SK-N-SH treated with all-trans-retinoic acid at 6 μM for 48 hours (cell line): ENCODE data around the gene C10orf95.
A peak's percentile ranks its signal among the peaks of the same experiment; 100 is the strongest.

Source experiments
- ATAC-seq: fragments of 200-7000 bp; cut with Tn5 transposase; 3 replicates; pipeline ENCODE4 v1.9.1; 2020; ENCODE audit warnings: mild to moderate bottlenecking, moderate library complexity
- ARNTL ChIP-seq: fragments of 450-650 bp; formaldehyde crosslinking; IDR thresholded peaks from 2 replicates; pipeline ENCODE4 v1.5.0; 2020; ENCODE audit warnings: low read depth, mild to moderate bottlenecking, moderate library complexity, borderline replicate concordance
- BACH2 ChIP-seq: fragments of 250-450 bp; sonication (Bioruptor Pico); IDR thresholded peaks from 2 replicates; pipeline ENCODE4 v1.9.0; 2021; ENCODE audit warnings: mild to moderate bottlenecking, borderline replicate concordance
- CSDC2 ChIP-seq: fragments of 250-450 bp; sonication (Bioruptor Pico); IDR thresholded peaks from 2 replicates; pipeline ENCODE4 v1.5.0; 2020; ENCODE audit warnings: mild to moderate bottlenecking, moderate library complexity
- CSRNP3 ChIP-seq: fragments of 250-450 bp; sonication (Bioruptor Pico); IDR thresholded peaks from 2 replicates; pipeline ENCODE4 v1.5.1; 2021; ENCODE audit warnings: mild to moderate bottlenecking, moderate library complexity
- GLIS3 ChIP-seq: fragments of 250-450 bp; sonication (Bioruptor Pico); IDR thresholded peaks from 2 replicates; pipeline ENCODE4 v1.5.0; 2020; ENCODE audit warnings: mild to moderate bottlenecking, moderate library complexity
- ISL1 ChIP-seq: fragments of 250-450 bp; sonication (Bioruptor Pico); IDR thresholded peaks from 2 replicates; pipeline ENCODE4 v2.1.2; 2022; ENCODE audit warnings: mild to moderate bottlenecking, moderate library complexity
- PATZ1 ChIP-seq: fragments of 250-450 bp; sonication (Bioruptor Pico); IDR thresholded peaks from 2 replicates; pipeline ENCODE4 v1.8.0; 2020; ENCODE audit warnings: mild to moderate bottlenecking, moderate library complexity, borderline replicate concordance
- POU6F1 ChIP-seq: fragments of 250-450 bp; sonication (Bioruptor Pico); IDR thresholded peaks from 2 replicates; pipeline ENCODE4 v1.8.0; 2021; ENCODE audit warnings: low read depth, mild to moderate bottlenecking, moderate library complexity, borderline replicate concordance
- PPARA ChIP-seq: fragments of 250-450 bp; sonication (Bioruptor Pico); IDR thresholded peaks from 2 replicates; pipeline ENCODE4 v1.5.0; 2020; ENCODE audit warnings: mild to moderate bottlenecking, borderline replicate concordance
- RARB ChIP-seq: fragments of 250-450 bp; sonication (Bioruptor Pico); IDR thresholded peaks from 2 replicates; pipeline ENCODE4 v1.8.0; 2021; ENCODE audit warnings: mild to moderate bottlenecking, moderate library complexity
- SNAI2 ChIP-seq: fragments of 250-450 bp; sonication (Bioruptor Pico); IDR thresholded peaks from 2 replicates; pipeline ENCODE4 v1.5.0; 2020; ENCODE audit warnings: mild to moderate bottlenecking, moderate library complexity
- TOX ChIP-seq: fragments of 250-450 bp; sonication (Bioruptor Pico); IDR thresholded peaks from 2 replicates; pipeline ENCODE4 v1.8.0; 2021; ENCODE audit warnings: mild to moderate bottlenecking, moderate library complexity, borderline replicate concordance
- ZC3H10 ChIP-seq: fragments of 250-450 bp; sonication (Bioruptor Pico); IDR thresholded peaks from 2 replicates; pipeline ENCODE4 v1.5.1; 2021; ENCODE audit warnings: mild to moderate bottlenecking, moderate library complexity
- ZFP3 ChIP-seq: fragments of 250-450 bp; sonication (Bioruptor Pico); IDR thresholded peaks from 2 replicates; pipeline ENCODE4 v1.5.0; 2020; ENCODE audit warnings: mild to moderate bottlenecking, moderate library complexity
- ZFP30 ChIP-seq: fragments of 450-650 bp; formaldehyde crosslinking; IDR thresholded peaks from 2 replicates; pipeline ENCODE4 v1.5.0; 2022; ENCODE audit warnings: mild to moderate bottlenecking, moderate library complexity
- ZNF70 ChIP-seq: fragments of 450-650 bp; formaldehyde crosslinking; IDR thresholded peaks from 2 replicates; pipeline ENCODE4 v1.5.0; 2020; ENCODE audit warnings: mild to moderate bottlenecking, moderate library complexity
- ZNF8 ChIP-seq: fragments of 450-650 bp; formaldehyde crosslinking; IDR thresholded peaks from 2 replicates; pipeline ENCODE4 v1.5.0; 2020; ENCODE audit warnings: mild to moderate bottlenecking, moderate library complexity
- TF ChIP-seq, protein P1 (sequence below): fragments of 250-450 bp; sonication (Bioruptor Pico); IDR thresholded peaks from 2 replicates; pipeline ENCODE4 v1.5.0; 2020; ENCODE audit warnings: mild to moderate bottlenecking, moderate library complexity

The C10orf95 gene

GRCh38 chr10:102453502-102453901, 2.2 kb upstream of the C10orf95 start:
- TF ChIP-seq CSRNP3 (CRISPR knock-in tag), result no peak
- TF ChIP-seq, protein P1, sequence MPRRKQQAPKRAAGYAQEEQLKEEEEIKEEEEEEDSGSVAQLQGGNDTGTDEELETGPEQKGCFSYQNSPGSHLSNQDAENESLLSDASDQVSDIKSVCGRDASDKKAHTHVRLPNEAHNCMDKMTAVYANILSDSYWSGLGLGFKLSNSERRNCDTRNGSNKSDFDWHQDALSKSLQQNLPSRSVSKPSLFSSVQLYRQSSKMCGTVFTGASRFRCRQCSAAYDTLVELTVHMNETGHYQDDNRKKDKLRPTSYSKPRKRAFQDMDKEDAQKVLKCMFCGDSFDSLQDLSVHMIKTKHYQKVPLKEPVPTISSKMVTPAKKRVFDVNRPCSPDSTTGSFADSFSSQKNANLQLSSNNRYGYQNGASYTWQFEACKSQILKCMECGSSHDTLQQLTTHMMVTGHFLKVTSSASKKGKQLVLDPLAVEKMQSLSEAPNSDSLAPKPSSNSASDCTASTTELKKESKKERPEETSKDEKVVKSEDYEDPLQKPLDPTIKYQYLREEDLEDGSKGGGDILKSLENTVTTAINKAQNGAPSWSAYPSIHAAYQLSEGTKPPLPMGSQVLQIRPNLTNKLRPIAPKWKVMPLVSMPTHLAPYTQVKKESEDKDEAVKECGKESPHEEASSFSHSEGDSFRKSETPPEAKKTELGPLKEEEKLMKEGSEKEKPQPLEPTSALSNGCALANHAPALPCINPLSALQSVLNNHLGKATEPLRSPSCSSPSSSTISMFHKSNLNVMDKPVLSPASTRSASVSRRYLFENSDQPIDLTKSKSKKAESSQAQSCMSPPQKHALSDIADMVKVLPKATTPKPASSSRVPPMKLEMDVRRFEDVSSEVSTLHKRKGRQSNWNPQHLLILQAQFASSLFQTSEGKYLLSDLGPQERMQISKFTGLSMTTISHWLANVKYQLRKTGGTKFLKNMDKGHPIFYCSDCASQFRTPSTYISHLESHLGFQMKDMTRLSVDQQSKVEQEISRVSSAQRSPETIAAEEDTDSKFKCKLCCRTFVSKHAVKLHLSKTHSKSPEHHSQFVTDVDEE (CRISPR knock-in tag), result no peak
- TF ChIP-seq ISL1 (CRISPR knock-in tag), result no peak
- no peak for TF ChIP-seq ZFP3 (CRISPR knock-in tag)
- no peak for TF ChIP-seq BACH2 (CRISPR knock-in tag)
- no peak for TF ChIP-seq ZFP30
- TF ChIP-seq PPARA, result no peak
- no peak for TF ChIP-seq GLIS3 (CRISPR knock-in tag)
- no peak for TF ChIP-seq ZC3H10
- no peak for TF ChIP-seq TOX
- TF ChIP-seq ZNF8 (CRISPR knock-in tag), result no peak
- TF ChIP-seq, all 23 proteins: peak for 0
- no peak for ATAC-seq

DNA sequence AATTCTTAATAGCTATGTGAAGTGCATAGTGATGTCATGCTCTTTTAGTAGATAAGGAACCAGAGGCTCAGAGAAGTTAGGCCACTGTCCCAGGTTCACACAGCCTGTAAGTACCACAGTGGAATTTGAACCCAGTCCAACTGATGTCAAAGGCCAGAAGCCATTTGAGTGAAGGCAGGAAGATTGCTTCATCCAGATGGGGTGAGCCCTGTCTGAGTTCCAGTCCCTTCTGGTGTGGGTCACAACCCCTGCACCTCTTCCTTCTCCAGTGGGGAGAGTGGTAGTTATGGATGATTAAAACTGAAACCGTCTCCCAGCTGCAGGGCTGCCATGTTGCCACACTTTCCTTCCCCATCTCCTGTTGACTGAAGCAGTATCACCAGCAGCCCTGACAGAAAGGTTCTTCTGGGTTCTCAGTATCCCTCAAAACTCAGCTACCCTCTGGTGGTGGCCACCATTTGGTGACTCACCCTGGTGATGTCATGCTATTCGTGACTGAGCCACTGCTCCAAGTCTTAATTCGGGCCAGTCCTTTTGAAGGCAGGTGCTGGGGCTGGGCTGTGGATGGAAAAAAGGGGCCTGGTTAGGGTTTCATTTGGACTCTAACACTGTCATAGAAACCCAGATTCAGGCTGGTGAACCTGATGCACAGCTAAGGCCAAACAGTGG, 1.5 kb upstream of the C10orf95 start:
- peak; percentile 64; the same call in 1 of the 2 replicates for TF ChIP-seq ZNF8 (CRISPR knock-in tag)
- no peak for TF ChIP-seq ZNF70
- TF ChIP-seq, protein P1 (CRISPR knock-in tag), result no peak
- TF ChIP-seq, all 23 proteins: peak for 1
- no peak for ATAC-seq

DNA sequence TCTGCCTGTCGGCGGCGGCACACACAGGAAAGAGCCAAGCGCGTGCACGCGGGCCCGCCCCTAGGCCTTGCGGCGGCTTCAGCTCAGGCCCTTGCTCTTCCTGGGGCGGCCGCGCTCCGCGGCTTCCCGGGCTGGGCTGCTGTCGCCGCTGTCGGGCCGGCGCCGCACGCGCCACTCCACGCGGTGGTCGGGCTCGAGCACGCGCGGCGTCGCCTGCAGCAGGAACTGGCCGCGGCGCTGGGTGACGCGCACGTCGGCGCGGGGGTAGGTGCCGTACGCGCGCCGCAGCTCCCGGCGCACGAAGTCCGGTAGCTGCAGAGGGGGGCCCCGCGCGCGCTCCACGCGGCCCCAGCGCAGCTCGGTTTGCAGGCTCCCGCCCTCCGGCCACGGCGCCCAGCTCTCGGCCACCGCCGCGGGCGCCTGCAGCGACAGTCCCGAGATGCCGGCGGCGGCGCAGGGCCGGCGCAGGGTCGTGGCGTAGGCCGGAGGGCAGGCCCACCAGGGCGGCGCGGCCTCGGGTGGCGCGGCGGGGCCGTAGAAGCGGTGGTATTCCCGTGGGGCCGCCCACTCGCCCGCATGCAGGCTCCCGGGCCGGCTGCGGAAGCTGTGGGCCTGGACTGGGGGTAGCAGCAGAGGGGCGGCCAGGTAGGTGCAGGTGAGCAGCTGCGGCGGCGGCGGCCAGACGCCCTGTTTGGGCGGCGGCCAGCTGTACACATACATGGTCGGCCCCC, 804 bp downstream of the C10orf95 start:
- peak; percentile 84 for ATAC-seq
- no peak for TF ChIP-seq ZNF70
- TF ChIP-seq, protein P1 (CRISPR knock-in tag), result peak; percentile 68; the same call in 1 of the 2 replicates
- peak; percentile 70; the same call in 1 of the 2 replicates for TF ChIP-seq BACH2 (CRISPR knock-in tag)
- TF ChIP-seq RARB (CRISPR knock-in tag), result no peak
- 0 out of 2 replicates have a peak, but pooled peaks have one; percentile 12 for TF ChIP-seq SNAI2 (CRISPR knock-in tag)
- TF ChIP-seq POU6F1 (CRISPR knock-in tag), result no peak
- no peak for TF ChIP-seq CSDC2 (CRISPR knock-in tag)
- TF ChIP-seq PPARA, result 0 out of 2 replicates have a peak, but pooled peaks have one; percentile 35
- TF ChIP-seq ARNTL, result peak; percentile 72; the same call in 1 of the 2 replicates
- TF ChIP-seq PATZ1 (CRISPR knock-in tag), result no peak
